A549 (cell line): Measurements from ENCODE around the gene CELSR1.

ENCODE experiments used
- CHD4 ChIP-seq: fragments of 200-600 bp; sonication (generic); IDR thresholded peaks from 2 replicates; pipeline ENCODE4 v1.6.1; 2016; ENCODE audit warnings: antibody characterized with exemption, mild to moderate bottlenecking, borderline replicate concordance
- CTCF ChIP-seq: fragments of >200 bp; sonication (Bioruptor Twin); formaldehyde crosslinking; IDR thresholded peaks from 3 replicates; pipeline ENCODE4 v1.5.1; 2016
- EP300 ChIP-seq, 2 experiments: fragments of >200 bp; sonication (Bioruptor Twin); formaldehyde crosslinking; IDR thresholded peaks; 2 replicates in 1 of 2; 3 replicates in 1 of 2; pipeline ENCODE4 v1.6.1; 2016 to 2017
- JUN ChIP-seq, 2 experiments: fragments of >200 bp; sonication (Bioruptor Twin); formaldehyde crosslinking; IDR thresholded peaks; 2 replicates in 1 of 2; 3 replicates in 1 of 2; pipeline ENCODE4 v1.6.1; 2016 to 2017
- MYC ChIP-seq: IDR thresholded peaks from 2 replicates; pipeline ENCODE4 v1.6.1; 2012; ENCODE audit warnings: mild to moderate bottlenecking, inconsistent platforms, low read length, improper control_type of control experiment, borderline replicate concordance
- NR3C1 ChIP-seq: fragments of >200 bp; sonication (Bioruptor Twin); formaldehyde crosslinking; IDR thresholded peaks from 3 replicates; pipeline ENCODE4 v1.6.1; 2017
- PBX3 ChIP-seq: IDR thresholded peaks from 2 replicates; pipeline ENCODE4 v1.6.1; 2012
- POLR2A ChIP-seq: IDR thresholded peaks from 2 replicates; pipeline ENCODE4 v1.6.1; 2012; ENCODE audit warnings: mild to moderate bottlenecking, low read length
- REST ChIP-seq: fragments of 200-600 bp; sonication (generic); IDR thresholded peaks from 2 replicates; pipeline ENCODE4 v1.6.1; 2016; ENCODE audit warnings: antibody characterized with exemption, mild to moderate bottlenecking, moderate library complexity

GRCh38 chr22:46446799-46447198 is 90.6 kb downstream of the CELSR1 start:
- TF ChIP-seq POLR2A (no peak), PBX3 (no peak), CTCF (no peak), EP300 (IDR thresholded peaks at IDR 0.05) (no peak), CHD4 (no peak), MYC (no peak), REST (no peak), NR3C1 (no peak), JUN (IDR thresholded peaks at IDR 0.05) (no peak)
